GM21360 (cell line): Measurements from ENCODE around the gene PTBP3.

Experiments
- ATAC-seq: cut with Tn5 transposase; IDR thresholded peaks from one replicate; pipeline ENCODE4 v1.9.1; 2021; ENCODE audit warnings: mild to moderate bottlenecking, moderate library complexity; ENCODE audit not compliant: unreplicated experiment

The PTBP3 gene

GRCh38 chr9:112174222-112174964 is 159.0 kb downstream of the PTBP3 start:
- peak; percentile 76 for ATAC-seq

GRCh38 chr9:112173489-112174221 is 159.8 kb downstream of the PTBP3 start:
- ATAC-seq = no peak

- ATAC-seq = no peak
Observed at GRCh38 chr9:112170968-112171367, 162.5 kb downstream of the PTBP3 start.

- ATAC-seq = no peak
Observed at GRCh38 chr9:112170235-112170634, 163.2 kb downstream of the PTBP3 start.

GRCh38 chr9:112169368-112169767 is 164.1 kb downstream of the PTBP3 start:
- no peak for ATAC-seq

GRCh38 chr9:112168197-112168596 is 165.2 kb downstream of the PTBP3 start:
- no peak for ATAC-seq
